Subcutaneous abdominal adipose tissue (tissue), 5 donors: ENCODE measurements around the gene LRRC3B.

Experiments used
- H3K27ac ChIP-seq: one replicate; pipeline ENCODE4 v1.7.0; 2013; ENCODE audit warnings: low read depth, mild to moderate bottlenecking, inconsistent platforms, low read length, moderate library complexity
- H3K27me3 ChIP-seq, 5 donors: one replicate each; pipeline ENCODE4 v1.7.0; 2013; ENCODE audit warnings: low read length in 5 of 5, inconsistent platforms in 1 of 5; ENCODE audit not compliant: control insufficient read depth in 5 of 5, insufficient read depth in 4 of 5
- H3K36me3 ChIP-seq, 5 donors: one replicate each; pipeline ENCODE4 v1.7.0; 2013; ENCODE audit warnings: low read length in 5 of 5; ENCODE audit not compliant: control insufficient read depth in 5 of 5, insufficient read depth in 5 of 5
- H3K4me1 ChIP-seq, 5 donors: one replicate each; pipeline ENCODE4 v1.7.0; 2013; ENCODE audit warnings: low read length in 5 of 5, mild to moderate bottlenecking in 3 of 5, moderate library complexity in 1 of 5; ENCODE audit not compliant: control insufficient read depth in 5 of 5, insufficient read depth in 5 of 5
- H3K4me3 ChIP-seq, 5 donors: one replicate each; pipeline ENCODE4 v1.7.0; 2013; ENCODE audit warnings: low read length in 5 of 5, low read depth in 1 of 5
- H3K9ac ChIP-seq, 5 donors: one replicate each; pipeline ENCODE4 v1.7.0; 2013; ENCODE audit warnings: low read length in 5 of 5, mild to moderate bottlenecking in 4 of 5, moderate library complexity in 3 of 5
- H3K9me3 ChIP-seq, 5 donors: one replicate each; pipeline ENCODE4 v1.7.0; 2013; ENCODE audit warnings: low read length in 5 of 5; ENCODE audit not compliant: control insufficient read depth in 5 of 5
- donor health status: healthy.
- donor health status: healthy.
- donor health status: healthy.
- donor health status: healthy.
- donor health status: healthy.

The LRRC3B gene

DNA sequence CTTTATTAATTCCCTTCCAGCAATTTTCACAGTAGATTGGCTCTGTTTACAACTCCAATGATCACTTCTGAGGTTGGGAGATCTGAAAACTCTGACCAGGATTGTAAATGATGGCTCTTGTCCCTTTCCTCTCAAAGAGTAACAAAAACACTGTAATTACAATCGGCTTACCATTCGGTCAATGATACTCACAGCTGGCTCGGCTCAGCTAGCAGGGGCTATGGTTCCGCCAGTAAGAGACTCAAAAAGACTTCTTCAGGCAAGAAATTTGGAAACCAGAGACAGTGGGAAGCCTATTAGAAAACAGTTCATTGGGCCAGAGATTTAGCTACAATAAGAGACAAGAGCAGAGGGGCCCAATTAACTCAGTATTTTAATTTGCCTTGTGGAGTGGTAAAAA lies 96.6 kb downstream of the LRRC3B start:
- Histone ChIP-seq H3K27ac (no peak overlapping the region), H3K27me3 (no peaks in the 10 kb centered on the region), H3K9me3 (no peaks in the 10 kb centered on the region), H3K4me3 (no peak overlapping the region), H3K9ac (no peak overlapping the region), H3K4me1 (no peaks in the 10 kb centered on the region), H3K36me3 (no peaks in the 10 kb centered on the region)

DNA sequence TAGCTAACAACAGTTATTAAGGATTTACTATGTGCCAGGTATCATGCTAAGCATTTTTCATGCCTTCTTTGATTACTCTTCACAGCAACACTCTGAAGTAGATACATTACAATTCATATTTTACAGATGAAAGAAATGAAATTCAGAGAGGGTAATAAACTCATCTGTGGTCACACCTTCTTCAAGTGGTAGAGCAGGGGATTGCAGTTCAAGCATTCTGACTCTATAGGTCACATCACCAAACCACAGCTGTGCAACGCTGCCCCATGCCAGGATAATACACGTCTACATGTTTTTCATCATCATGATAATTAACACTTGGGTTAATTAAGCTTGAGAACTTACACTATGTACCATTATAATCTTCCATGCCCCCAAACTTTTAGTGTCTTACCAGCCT lies 98.5 kb downstream of the LRRC3B start:
- no peaks in the 10 kb centered on the region for H3K36me3 ChIP-seq
- no peaks in the 10 kb centered on the region for H3K9me3 ChIP-seq
- H3K4me1 ChIP-seq, result no peaks in the 10 kb centered on the region
- no peaks in the 10 kb centered on the region for H3K27me3 ChIP-seq
- H3K27ac ChIP-seq, result no peak overlapping the region
- H3K4me3 ChIP-seq, result no peak overlapping the region
- H3K9ac ChIP-seq, result no peak overlapping the region

DNA sequence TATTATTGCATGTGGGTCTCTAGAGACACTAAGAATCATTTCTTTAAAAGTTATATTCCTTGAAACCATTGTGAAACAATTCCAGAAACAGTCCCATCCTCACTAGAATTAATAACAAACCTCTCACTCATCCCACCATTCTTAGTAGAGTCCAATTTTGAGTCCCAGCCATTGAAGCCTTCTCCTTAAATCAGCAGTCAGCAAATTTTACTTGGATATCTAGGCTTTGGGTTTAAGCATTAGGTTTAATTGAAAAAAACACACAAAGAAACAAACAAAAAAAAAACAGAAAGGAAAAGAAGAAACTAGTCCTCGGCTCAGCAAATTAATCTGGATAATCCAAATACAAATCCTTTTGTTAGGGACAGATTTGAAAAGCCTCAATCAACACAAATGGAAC lies 109.3 kb downstream of the LRRC3B start:
- no peaks in the 10 kb centered on the region for H3K9me3 ChIP-seq
- no peaks in the 10 kb centered on the region for H3K4me1 ChIP-seq
- no peaks in the 10 kb centered on the region for H3K36me3 ChIP-seq
- no peak overlapping the region for H3K4me3 ChIP-seq
- no peaks in the 10 kb centered on the region for H3K27me3 ChIP-seq
- no peak overlapping the region for H3K9ac ChIP-seq
- H3K27ac ChIP-seq, result no peak overlapping the region

DNA sequence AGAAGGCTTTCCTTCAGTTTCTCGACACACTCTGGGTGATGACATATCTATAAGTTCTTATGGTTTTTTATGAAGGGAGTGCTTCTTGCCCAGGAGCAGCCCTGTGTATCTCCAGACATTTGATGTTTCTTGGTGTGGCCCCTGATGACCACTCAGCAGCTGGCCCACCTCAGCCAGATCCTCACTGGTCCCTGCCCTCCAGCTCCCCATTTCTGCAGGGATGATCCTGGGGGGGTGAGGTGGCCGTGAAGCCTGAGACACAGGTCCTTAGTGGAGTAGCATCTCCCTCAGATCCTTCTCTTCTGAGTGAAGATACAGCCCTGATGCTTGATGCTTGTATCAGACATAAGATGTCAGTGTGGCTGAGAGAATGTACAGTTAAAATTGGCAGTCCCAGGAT lies 127.7 kb downstream of the LRRC3B start:
- no peak overlapping the region for H3K27ac ChIP-seq
- H3K4me3 ChIP-seq, result no peak overlapping the region
- H3K36me3 ChIP-seq, result no peaks in the 10 kb centered on the region
- no peaks in the 10 kb centered on the region for H3K4me1 ChIP-seq
- no peaks in the 10 kb centered on the region for H3K27me3 ChIP-seq
- no peak overlapping the region for H3K9ac ChIP-seq
- peaks cover 0 to 3% (median 0%) of the 10 kb centered on the region in 5 donors for H3K9me3 ChIP-seq

DNA sequence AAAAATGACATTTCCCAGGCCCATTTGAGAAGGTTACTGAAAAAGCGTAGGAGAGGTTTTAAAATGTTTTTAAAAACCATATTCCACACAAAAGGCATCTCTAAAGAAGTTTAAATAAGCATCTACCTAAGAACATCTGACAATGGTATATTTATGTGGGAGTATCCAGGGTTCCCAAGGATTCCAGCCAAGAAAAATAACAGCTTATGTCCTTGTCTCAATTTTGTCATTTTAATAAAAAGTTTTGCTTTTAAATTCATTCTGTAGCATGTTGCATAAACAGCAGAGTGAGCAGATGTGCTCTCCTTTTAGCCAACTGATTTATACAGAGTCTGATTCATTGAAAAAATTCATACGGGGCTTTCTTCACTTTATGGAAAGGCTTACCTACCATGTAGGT lies 129.9 kb downstream of the LRRC3B start:
- peaks cover 0 to 3% (median 0%) of the 10 kb centered on the region in 5 donors for H3K9me3 ChIP-seq
- H3K9ac ChIP-seq, result no peak overlapping the region
- H3K4me1 ChIP-seq, result no peaks in the 10 kb centered on the region
- H3K27ac ChIP-seq, result no peak overlapping the region
- H3K4me3 ChIP-seq, result no peak overlapping the region
- H3K27me3 ChIP-seq, result no peaks in the 10 kb centered on the region
- H3K36me3 ChIP-seq, result no peaks in the 10 kb centered on the region

DNA sequence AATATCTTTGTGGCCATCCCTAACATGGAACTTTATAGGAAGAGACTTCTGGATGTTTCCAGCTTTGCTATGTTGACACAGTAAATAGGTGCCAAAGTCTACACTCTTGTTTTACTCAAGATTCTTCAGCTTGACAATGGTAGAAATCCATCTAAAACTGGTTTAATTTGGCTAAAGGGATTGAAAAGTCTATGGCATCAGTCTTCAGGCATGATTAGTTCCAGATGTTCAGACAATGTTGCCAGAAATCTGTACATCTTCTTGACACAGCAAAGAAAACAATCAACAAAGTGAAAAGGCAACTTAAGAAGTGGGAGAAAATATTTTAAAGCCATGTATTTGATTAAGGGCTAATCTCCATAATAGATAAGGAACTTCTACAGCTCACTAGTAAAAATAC lies 130.5 kb downstream of the LRRC3B start:
- H3K4me1 ChIP-seq, result no peaks in the 10 kb centered on the region
- no peak overlapping the region for H3K4me3 ChIP-seq
- no peaks in the 10 kb centered on the region for H3K27me3 ChIP-seq
- H3K36me3 ChIP-seq, result no peaks in the 10 kb centered on the region
- H3K9me3 ChIP-seq, result peaks cover 0 to 3% (median 0%) of the 10 kb centered on the region in 5 donors
- H3K27ac ChIP-seq, result no peak overlapping the region
- no peak overlapping the region for H3K9ac ChIP-seq

DNA sequence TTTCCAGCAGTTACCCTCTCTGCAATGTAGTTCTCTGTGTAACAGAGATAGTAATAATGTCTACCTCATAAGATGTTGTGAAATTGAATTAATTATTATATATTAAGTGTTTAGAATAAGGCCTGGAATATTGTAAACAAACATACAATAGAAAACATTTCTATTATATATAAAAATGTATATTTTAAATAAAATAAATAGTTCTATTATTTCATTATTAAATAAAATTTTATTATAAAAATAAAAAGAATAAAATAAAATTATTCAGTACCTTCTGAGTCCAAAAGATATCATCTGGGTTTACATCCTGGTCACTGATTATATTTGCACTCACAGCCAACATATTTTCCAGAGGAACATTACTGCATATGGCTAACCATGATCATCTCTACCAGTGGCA lies 135.4 kb downstream of the LRRC3B start:
- Histone ChIP-seq H3K27me3 (no peaks in the 10 kb centered on the region), H3K4me1 (no peaks in the 10 kb centered on the region), H3K36me3 (no peaks in the 10 kb centered on the region), H3K27ac (no peak overlapping the region), H3K4me3 (no peak overlapping the region), H3K9me3 (peaks cover 0 to 5% (median 0%) of the 10 kb centered on the region in 5 donors), H3K9ac (no peak overlapping the region)
